ENCODE data around the gene ZNF799.
"Not testable (repeated sequence)": the region's sequence is repeated elsewhere in the genome, so short reads cannot be mapped to it uniquely, and the experiment has no call there.

Gene ZNF799

DNA sequence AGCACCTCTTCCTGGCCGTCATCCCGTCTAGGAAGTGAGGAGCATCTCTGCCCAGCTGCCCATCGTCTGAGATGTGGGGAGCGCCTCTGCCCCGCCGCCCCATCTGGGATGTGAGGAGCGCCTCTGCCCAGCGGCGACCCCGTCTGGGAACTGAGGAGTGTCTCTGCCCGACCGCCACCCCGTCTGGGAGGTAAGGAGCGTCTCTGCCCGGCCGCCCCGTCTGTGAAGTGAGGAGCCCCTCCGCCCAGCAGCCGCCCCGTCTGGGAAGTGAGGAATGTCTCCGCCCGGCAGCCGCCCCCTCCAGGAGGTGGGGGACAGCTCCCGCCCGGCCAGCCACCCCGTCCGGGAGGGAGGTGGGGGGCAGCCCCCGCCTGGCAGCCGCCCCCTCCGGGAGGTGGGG lies 38.8 kb downstream of the ZNF799 start:
- not testable (repeated sequence) for DNase-seq (ENCODE audit: low read depth)

DNA sequence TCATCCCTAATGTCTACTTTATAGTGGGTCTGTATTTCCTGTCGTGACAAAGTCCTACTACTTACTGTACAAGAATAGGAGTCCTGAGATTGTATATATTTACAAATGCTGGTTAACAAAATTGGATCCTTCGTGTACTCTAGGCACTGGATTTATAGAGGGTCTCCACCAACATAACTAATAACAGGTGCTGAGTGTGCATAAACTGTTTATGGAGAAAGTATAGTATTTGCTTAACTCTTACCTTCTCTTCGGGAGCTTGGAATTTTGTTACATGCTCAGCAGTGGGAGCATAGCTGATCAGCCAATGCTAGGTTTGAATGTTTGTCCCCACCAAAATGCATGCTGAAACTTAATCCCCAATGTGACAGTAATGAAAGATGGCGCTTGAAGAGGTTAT lies 47.7 kb downstream of the ZNF799 start:
- DNase-seq (ENCODE audit: low read depth), result no peak

DNA sequence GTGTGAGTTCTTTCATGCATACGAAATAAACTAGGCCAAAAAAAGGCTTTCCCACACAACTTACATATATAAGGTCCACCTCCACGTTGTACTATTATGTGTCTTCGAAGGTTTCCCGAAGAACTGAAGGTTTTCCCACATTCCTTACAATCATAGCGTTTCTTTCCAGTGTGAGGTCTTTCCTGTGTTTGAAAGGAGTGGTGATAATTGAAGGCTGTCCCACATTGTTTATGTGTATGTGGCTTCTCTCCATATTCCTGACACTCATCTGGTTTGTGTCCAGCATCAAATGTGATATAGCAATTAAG lies 50.2 kb downstream of the ZNF799 start:
- no peak for DNase-seq (ENCODE audit: low read depth)

DNA sequence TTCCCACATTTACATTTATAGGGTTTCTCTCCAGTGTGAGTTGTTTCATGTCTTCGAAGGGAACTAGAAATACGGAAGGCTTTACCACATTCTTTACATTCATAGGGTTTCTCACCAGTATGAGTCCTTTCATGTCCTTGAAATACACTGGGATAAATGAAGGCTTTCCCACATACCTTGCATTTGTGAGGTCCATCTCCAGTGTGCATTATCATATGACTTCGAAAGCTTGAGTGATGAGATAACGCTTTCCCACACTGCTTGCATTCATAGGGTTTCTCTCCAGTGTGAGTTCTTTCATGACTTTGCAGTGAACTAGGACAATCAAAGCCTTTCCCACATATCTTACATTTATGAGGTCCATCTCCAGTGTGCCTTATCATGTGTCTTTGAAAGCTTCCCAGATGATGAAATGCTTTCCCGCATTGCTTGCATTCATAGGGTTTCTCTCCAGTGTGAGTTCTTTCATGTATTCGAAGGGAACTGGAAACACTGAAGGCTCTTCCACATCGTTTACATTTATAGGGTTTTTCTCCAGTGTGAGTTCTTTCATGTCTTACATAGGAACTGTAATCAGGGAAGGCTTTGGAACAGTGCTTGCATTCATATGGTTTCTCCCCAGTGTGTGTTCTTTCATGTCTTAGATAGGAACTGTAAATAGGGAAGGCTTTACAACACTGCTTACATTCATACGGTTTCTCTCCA lies 50.7 kb downstream of the ZNF799 start:
- no peak for DNase-seq (ENCODE audit: low read depth)

DNA sequence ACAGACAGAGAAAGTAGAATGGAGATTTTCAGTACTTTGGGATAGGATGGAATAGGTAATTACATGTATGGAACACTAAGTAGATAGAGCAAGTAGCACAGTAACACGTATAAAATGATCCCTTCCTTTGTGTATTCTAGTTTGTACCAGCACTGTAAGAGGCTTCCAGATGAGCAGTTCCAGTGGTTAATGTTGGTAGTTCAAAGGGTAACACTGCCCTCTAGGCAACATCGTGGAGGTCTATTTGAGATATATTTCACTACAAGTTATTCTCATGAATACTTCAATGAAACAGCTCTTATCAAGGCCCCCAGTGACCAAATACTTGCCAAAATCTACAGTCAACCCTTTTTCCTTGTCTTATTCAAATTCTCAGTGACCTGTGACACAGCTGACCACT lies 54.2 kb downstream of the ZNF799 start:
- DNase-seq (ENCODE audit: low read depth), result no peak

DNA sequence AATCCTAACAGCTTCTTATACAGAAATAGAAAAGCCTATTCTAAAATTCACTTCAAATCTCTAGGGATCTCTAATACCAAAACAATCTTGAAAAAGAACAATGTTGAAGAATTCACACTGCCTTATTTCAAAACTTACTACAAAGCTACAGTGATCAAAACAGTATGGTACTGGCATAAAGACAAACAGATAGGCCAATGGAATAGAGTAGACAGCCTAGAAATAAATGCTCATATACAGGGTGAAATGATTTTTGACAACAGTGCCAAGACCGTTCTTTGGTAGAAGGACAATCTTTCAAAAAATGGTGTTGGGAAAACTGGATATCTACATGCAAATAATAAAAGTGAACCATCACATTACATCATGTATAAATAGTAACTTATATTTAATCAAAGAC lies 55.9 kb downstream of the ZNF799 start:
- DNase-seq (ENCODE audit: low read depth), result no peak
